Measurements from ENCODE around the gene SRGAP1. TPM values are rescaled to one million over a fixed set of nuclear protein-coding genes. Genes with fewer than 3 reads are reported as not detected.

Gene SRGAP1
- total and polyA plus RNA-seq, 2 of the 4 experiments (the other 2 are of a cell fraction), result 10.0 to 10.2 TPM

GRCh38 chr12:63820427-63820826 is 24.1 kb upstream of the SRGAP1 start:
- ChIA-PET POLR2A (ENCODE audit: unreplicated experiment) (no interaction called here), CTCF (no interaction called here)
- H3K27me3 ChIP-seq (ENCODE audit: control insufficient read depth, insufficient read depth, low read length), result no peaks in the 10 kb centered on the region
- no peak overlapping the region for H3K18ac ChIP-seq (ENCODE audit: low read depth, low read length)
- no peaks in the 10 kb centered on the region for H3K36me3 ChIP-seq (ENCODE audit: control insufficient read depth, insufficient read depth, low read length)
- in situ Hi-C loops (cut with MboI; ENCODE audit: low sequenced_read_pairs), result no loop called here
- no peak overlapping the region for H2BK15ac ChIP-seq (ENCODE audit: low read depth, low read length)
- no peak overlapping the region for H3K27ac ChIP-seq (ENCODE audit: insufficient read depth, low read length)
- TF ChIP-seq CEBPB (IDR thresholded peaks at IDR 0.05; ENCODE audit: low read depth, low read length) (no peak), POLR2A (IDR thresholded peaks at IDR 0.05; ENCODE audit: low read depth, low read length) (no peak), ELK1 (IDR thresholded peaks at IDR 0.05; ENCODE audit: borderline replicate concordance, low read depth, low read length) (no peak), NFE2L2 (IDR thresholded peaks at IDR 0.05; ENCODE audit: low read depth, low read length) (no peak), MXI1 (IDR thresholded peaks at IDR 0.05; ENCODE audit: borderline replicate concordance, low read depth, low read length) (no peak), RCOR1 (IDR thresholded peaks at IDR 0.05; ENCODE audit: insufficient replicate concordance, low read length) (no peak), MAZ (IDR thresholded peaks at IDR 0.05; ENCODE audit: borderline replicate concordance, low read depth, low read length) (no peak), RAD21 (IDR thresholded peaks at IDR 0.05; ENCODE audit: low read length) (no peak)
- H3K9me1 ChIP-seq (ENCODE audit: insufficient read depth, low read length), result peaks cover 13% of the 10 kb centered on the region; the same call in 1 of the 2 replicates
- no peak overlapping the region for H2BK5ac ChIP-seq (ENCODE audit: low read depth, low read length, poor library complexity, severe bottlenecking)
- H3K9ac ChIP-seq (ENCODE audit: low read depth, low read length), result no peak overlapping the region
- no peak overlapping the region for H2BK120ac ChIP-seq (ENCODE audit: low read depth, low read length)
- no peak overlapping the region for H3K23ac ChIP-seq (ENCODE audit: low read depth, low read length)
- H2AFZ ChIP-seq (replicated peaks; ENCODE audit: low read length, poor library complexity), result no peak overlapping the region
- intact Hi-C loops (cut with micrococcal nuclease), result no loop called here
- H3K4me1 ChIP-seq (ENCODE audit: control insufficient read depth, insufficient read depth, low read length), result peaks cover 8% of the 10 kb centered on the region
- no peak overlapping the region for H4K91ac ChIP-seq (ENCODE audit: insufficient read depth, low read depth, low read length)
- H2AK5ac ChIP-seq (ENCODE audit: low read depth, low read length), result no peak overlapping the region
- no peak overlapping the region for H2BK20ac ChIP-seq (ENCODE audit: low read depth, low read length)
- H3K9me3 ChIP-seq (ENCODE audit: control insufficient read depth, insufficient read depth, low read length), result peaks cover 3% of the 10 kb centered on the region; the same call in 1 of the 2 replicates
- no peak overlapping the region for H2AK9ac ChIP-seq (replicated peaks; ENCODE audit: low read depth, low read length, poor library complexity)
- H3K79me1 ChIP-seq (ENCODE audit: low read depth in 1 of 2, low read length in 2 of 2), result peaks cover 0 to 10% of the 10 kb centered on the region in 2 experiments; a peak in 2 of 4 replicates
- WGBS, 2 experiments (ENCODE audit: extremely low coverage in 2 of 2, insufficient read length in 1 of 2), result no CpG with 5 or more reads among the region's 1 CpG
- no peak overlapping the region for H3K4me3 ChIP-seq (ENCODE audit: insufficient read depth, low read depth, low read length)
- no peaks in the 10 kb centered on the region for H4K20me1 ChIP-seq (ENCODE audit: insufficient read depth, low read length)
- no peak for ATAC-seq (ENCODE audit: low read depth)
- no TSS peak for BruUV-seq (replicated peaks)
- no peak overlapping the region for H3K14ac ChIP-seq (replicated peaks; ENCODE audit: low read depth, low read length)
- H3K4ac ChIP-seq (ENCODE audit: low read depth, low read length), result no peak overlapping the region
- no peak overlapping the region for H3K56ac ChIP-seq (ENCODE audit: extremely low read depth, insufficient read depth, low read length)
- no peak overlapping the region for H4K5ac ChIP-seq (ENCODE audit: low read depth, low read length)
- no peak for DNase-seq
- dilution Hi-C loops (cut with HindIII; ENCODE audit: low sequenced_read_pairs, unreplicated experiment), result no loop called here
- no peak overlapping the region for H3K4me2 ChIP-seq (ENCODE audit: low read depth, low read length)
- H4K8ac ChIP-seq (ENCODE audit: low read depth in 2 of 2, low read length in 2 of 2), result no peak overlapping the region
